ENCODE measurements around the gene MAPT. TPM values are rescaled to one million over a fixed set of nuclear protein-coding genes. Genes with fewer than 3 reads are reported as not detected.

Gene MAPT
- total RNA-seq, 1 donor from 2014 or later: 6.1 TPM

DNA sequence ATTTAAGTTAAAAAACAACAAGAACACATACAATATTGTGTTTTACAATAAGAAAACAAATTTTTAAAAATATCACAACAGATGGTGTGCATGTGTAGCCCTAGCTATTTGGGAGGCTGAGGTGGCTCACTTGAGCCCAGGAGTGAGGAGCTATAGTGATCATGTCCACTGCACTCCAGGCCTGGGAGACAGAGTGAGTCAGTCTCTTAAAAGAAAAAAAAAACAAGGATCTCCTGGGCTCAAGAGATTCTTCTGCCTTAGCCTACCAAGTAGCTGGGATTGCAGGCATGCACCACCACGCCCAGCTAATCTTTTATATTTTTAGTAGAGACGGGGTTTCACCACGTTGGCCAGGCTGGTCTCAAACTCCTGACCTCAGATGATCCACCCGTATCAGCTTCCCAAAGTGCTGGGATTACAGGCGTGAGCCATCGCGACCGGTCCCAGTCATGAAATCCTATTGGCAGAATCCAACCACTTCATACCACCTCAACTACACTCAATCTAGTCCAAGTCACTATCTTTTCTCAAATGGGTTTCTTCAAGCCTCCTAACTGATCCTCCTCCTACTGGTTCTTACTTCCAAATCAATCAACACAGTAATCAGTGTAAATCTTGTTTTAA is 159.7 kb downstream of the MAPT start:
- no peak for DNase-seq (ENCODE audit: low spot score)

DNA sequence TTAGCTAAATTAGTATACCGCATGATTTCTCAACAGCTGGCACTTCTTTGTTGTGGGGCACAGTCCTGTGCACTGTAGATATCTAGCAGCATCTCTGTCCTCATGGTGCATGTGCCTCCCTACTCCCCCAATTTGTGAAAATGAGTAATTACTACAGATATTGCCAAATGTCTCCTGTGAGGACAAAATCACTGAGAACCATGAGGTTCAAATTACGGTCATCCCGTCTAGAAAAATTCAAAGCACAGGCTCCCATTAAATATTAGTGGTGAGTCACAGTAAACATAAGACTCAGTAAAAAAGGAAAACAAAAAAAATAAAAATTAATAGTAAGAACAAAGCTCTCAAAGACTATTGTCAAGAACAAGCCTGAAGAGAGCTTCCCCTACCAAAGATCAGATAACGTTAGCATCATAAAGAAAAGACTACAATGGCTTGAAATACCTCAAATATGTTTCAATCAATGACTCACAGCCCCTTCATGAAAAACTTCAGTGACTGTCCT is 162.5 kb downstream of the MAPT start:
- DNase-seq (ENCODE audit: low spot score): no peak

DNA sequence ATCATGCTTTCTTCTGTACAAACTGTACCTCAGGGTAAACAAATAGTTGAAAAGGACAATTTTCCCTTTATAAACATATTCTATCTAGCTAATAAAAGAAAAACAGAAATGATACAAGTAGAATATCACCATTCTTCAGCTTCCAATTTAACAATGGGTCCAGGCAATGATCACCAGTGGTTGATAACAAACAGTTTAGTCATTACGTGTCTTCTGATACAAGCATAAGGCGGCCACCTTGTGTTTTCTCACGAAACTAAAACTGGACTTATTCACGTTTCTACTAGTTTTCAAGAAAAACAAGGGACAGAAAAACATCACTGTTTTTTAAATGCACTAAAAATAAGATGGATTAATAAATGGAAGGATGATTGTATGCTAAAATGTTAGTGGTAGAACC is 163.0 kb downstream of the MAPT start:
- DNase-seq (ENCODE audit: low spot score): no peak

DNA sequence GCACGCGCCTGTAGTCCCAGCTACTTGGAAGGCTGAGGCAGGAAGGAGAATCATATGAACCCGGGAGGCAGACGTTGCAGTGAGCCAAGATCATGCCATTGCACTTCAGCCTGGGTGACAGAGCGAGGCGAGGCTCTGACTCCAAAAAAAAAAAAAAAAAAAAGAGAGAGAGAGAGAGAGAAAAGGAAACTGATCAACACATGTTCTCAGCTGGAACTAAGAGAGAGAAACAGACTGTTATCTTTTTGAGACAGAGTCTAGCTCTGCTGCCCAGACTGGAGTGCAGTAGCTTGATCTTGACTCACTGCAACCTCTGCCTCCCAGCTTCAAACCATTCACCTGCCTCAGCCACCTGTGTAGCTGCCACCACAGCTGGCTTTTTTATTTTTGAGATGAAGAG is 165.1 kb downstream of the MAPT start:
- DNase-seq (ENCODE audit: low spot score): no peak

DNA sequence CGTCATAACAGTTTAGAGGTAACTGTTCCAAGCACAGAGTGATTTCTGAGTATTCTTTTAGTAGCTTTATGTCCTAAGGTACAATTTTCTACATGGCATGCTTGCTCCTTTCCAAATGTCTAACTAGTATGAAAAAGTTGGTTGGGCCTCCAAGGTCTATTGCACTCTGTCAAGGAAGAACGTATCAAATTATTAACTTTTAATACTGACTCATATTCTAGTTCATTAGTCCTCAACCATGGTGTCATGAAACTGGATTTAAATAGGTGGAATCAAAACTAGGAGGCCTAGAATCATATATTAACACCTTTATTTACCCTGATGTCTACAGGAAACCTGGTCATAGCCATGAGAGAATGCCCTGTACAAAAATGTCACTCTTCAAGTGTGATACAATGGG is 166.1 kb downstream of the MAPT start:
- no peak for DNase-seq (ENCODE audit: low spot score)

DNA sequence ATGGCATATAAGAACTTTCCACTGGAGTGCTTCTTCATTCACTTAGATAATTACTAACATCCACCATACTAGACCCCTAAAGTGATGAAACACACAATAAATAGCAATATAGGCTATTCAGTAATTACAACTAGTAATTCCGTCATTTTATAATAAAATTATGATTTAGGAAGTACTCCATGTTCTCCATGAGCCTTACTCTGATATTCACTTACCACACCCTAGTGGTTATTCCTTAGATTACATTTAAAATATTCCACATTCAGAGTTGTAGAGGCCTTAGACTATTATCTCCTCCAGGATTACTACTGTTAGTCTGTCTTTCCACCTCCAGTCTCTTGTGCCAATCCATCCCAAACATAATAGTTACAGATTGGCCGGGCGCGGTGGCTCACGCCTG is 167.1 kb downstream of the MAPT start:
- no peak for DNase-seq (ENCODE audit: low spot score)

DNA sequence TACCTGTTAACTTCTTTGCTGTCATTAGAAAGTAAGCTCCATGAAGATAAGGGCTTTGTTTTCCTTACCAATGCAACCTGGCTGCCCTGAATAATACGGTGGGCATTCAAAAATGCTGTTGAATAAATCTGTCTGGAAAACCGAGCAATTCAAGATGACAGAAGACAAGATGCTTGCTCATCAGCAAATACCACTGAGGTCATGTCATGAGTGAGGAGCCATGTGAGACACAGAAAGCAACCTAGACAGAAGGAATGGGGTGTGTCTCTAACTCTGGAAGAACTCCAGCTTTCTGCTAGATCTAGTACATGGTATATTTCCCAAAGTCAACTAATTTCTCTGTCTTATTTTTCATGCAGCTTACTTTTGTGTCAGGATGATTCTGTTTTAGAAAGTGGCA is 168.9 kb downstream of the MAPT start:
- no peak for DNase-seq (ENCODE audit: low spot score)

DNA sequence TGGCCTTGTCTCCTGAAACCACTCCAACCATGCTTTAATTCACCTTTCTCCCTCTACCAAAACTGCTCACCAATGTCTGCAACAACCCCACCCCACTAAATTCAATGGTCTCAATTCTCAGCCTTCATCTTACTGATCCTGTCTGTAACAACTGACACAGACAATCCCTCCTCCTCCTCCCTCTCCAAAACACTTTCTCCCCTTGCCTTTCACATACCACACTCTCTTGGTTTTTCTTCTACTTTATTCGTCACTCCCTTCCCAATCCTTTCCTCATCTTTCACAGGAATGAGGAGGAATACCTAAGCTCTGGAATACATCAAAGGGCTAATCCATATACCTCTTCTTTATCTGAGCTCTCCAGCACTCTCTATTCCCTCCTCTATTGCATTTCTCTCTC is 170.1 kb downstream of the MAPT start:
- no peak for DNase-seq (ENCODE audit: low spot score)

DNA sequence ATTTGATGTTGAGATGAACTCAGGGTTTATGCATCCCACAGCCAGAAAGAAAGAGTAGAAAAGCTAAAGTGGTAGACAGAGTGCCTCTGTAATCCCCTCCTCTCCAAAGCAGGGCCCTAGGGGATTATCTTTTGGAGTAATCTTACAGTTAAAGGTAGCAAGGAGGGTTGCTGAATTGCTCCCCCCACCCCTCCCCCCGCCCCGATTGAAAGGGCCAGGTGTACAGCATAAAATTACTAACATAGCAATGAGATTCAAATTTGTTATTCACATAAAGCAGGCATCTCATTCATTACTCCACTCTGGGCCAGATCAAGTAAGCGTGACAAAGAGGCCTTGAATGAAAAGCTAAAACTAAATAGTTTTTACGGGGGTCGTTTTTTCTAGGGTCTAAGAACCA is 177.4 kb downstream of the MAPT start:
- DNase-seq (ENCODE audit: low spot score): no peak

DNA sequence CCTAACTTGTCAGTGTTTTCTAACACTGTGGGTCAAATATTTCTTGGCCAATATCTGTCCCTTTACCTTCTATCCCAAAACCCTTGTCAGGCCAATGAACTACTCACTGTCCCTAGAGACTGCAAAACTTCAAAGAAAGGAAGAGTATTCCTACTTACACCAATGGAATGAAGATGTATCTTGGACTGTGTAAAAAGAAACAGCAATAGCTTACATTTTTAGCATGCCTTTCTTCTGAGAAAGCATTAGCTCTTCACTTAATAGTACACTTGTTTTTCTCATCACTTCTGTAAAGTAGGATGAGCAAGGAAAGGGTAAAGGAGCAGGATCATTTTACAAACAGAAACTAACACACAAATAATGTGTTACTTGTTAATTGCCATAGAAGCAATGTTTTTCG is 178.6 kb downstream of the MAPT start:
- no peak for DNase-seq (ENCODE audit: low spot score)

DNA sequence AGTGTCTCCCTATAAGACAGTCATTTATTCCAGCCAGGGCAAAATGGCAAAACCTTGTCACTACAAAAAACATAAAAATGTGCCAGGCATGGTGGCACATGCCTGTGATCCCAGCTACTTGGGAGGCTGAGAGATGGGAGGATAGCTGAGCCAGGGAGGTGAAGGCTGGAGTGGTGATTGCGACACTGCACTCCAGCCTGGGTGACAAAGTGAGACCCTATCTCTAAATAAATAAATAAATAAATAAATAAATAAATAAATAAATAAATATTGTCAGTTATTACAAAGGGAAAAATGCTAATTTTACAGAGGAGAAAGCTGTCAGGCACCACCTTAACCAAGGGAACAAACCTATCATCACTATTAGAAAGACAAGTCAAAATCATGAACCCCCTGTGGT is 180.2 kb downstream of the MAPT start:
- no peak for DNase-seq (ENCODE audit: low spot score)

Other genes with a start within 250 kb of the MAPT start
- gene CRHR1, start 110.2 kb upstream of the MAPT start, total RNA-seq: not detected
- not detected for gene SPPL2C, start 49.7 kb upstream of the MAPT start, total RNA-seq
- not detected for gene STH, start 104.7 kb downstream of the MAPT start, total RNA-seq